SK-N-SH (cell line): ENCODE results near the gene SMYD3. TPM values are rescaled to one million over a fixed set of nuclear protein-coding genes. Genes with fewer than 3 reads are reported as not detected.
A peak's percentile ranks its signal among the peaks of the same experiment; 100 is the strongest.

ENCODE experiments used
- CTCF ChIA-PET: fragments of 300-600, 350-600 bp; formaldehyde crosslinking; extraction: SDS; loops from one replicate; lab custom pipeline; 2021; lab: Yijun Ruan, JAX
- POLR2A ChIA-PET: fragments of 350-600 bp; sonication (Branson Sonifier 250); formaldehyde crosslinking; extraction: SDS; loops from one replicate; lab custom pipeline; 2020; ENCODE audit warnings: antibody characterized with exemption, inconsistent platforms; lab: Yijun Ruan, JAX
- DNase-seq: peaks from one replicate; pipeline ENCODE4 v3.0.0; 2012
- H2AFZ ChIP-seq: fragments of 200-600 bp; sonication (generic); 2 replicates; pipeline ENCODE4 v1.8.1; 2016; ENCODE audit warnings: antibody characterized with exemption, mild to moderate bottlenecking, low read depth
- H3F3A ChIP-seq: fragments of 200-600 bp; sonication (generic); replicated peaks from 2 replicates; pipeline ENCODE3; 2016; ENCODE audit warnings: antibody characterized with exemption, mild to moderate bottlenecking; ENCODE audit not compliant: insufficient read depth
- H3K27ac ChIP-seq, 2 experiments: fragments of 200-500 bp in 1 of 2; fragments of 200-600 bp in 1 of 2; sonication (Bioruptor generic) in 1 of 2; sonication (generic), shearing (Covaris generic) in 1 of 2; 2 replicates each; pipeline versions ENCODE4 v1.5.1 to v1.6.1; 2014 to 2016; ENCODE audit warnings: low read depth in 2 of 2, inconsistent platforms in 1 of 2, low read length in 1 of 2, mild to moderate bottlenecking in 1 of 2, mixed read lengths in 1 of 2
- H3K27me3 ChIP-seq: fragments of 200-600 bp; sonication (generic), shearing (Covaris generic); 2 replicates; pipeline ENCODE4 v1.6.1; 2016; ENCODE audit warnings: mixed run types; ENCODE audit not compliant: insufficient read depth
- H3K36me3 ChIP-seq, 2 experiments: fragments of 200-500 bp in 1 of 2; fragments of 200-600 bp in 1 of 2; sonication (Bioruptor generic) in 1 of 2; sonication (generic) in 1 of 2; replicated peaks in 1 of 2; 2 replicates each; pipeline versions ENCODE3 to v1.5.1; 2014 to 2016; ENCODE audit warnings: low read length in 1 of 2, mild to moderate bottlenecking in 1 of 2; ENCODE audit not compliant: insufficient read depth in 2 of 2, control insufficient read depth in 1 of 2
- H3K4me1 ChIP-seq, 2 experiments: fragments of 200-500 bp in 1 of 2; fragments of 200-600 bp in 1 of 2; sonication (Bioruptor generic) in 1 of 2; sonication (generic), shearing (Covaris generic) in 1 of 2; 2 replicates each; pipeline versions ENCODE4 v1.5.1 to v1.6.1; 2014 to 2016; ENCODE audit warnings: low read depth in 1 of 2, low read length in 1 of 2, mixed run types in 1 of 2; ENCODE audit not compliant: insufficient read depth in 2 of 2, control insufficient read depth in 1 of 2
- H3K4me2 ChIP-seq: fragments of 200-600 bp; sonication (generic), shearing (Covaris generic); 2 replicates; pipeline ENCODE4 v1.6.1; 2017; ENCODE audit warnings: mixed run types
- H3K4me3 ChIP-seq, 2 experiments: fragments of 200-500 bp in 1 of 2; fragments of 200-600 bp in 1 of 2; sonication (Bioruptor generic) in 1 of 2; sonication (generic), shearing (Covaris generic) in 1 of 2; 2 replicates each; pipeline versions ENCODE4 v1.5.1 to v1.8.1; 2014 to 2016; ENCODE audit warnings: low read depth in 2 of 2, inconsistent platforms in 1 of 2, low read length in 1 of 2, mild to moderate bottlenecking in 1 of 2, mixed read lengths in 1 of 2, moderate library complexity in 1 of 2
- H3K79me2 ChIP-seq: fragments of 200-600 bp; sonication (generic); 2 replicates; pipeline ENCODE4 v1.8.1; 2017; ENCODE audit warnings: mild to moderate bottlenecking; ENCODE audit not compliant: insufficient read depth
- H3K9ac ChIP-seq: fragments of 200-600 bp; sonication (generic); 2 replicates; pipeline ENCODE4 v1.6.1; 2017; ENCODE audit warnings: mixed run types
- H3K9me2 ChIP-seq: fragments of 200-600 bp; sonication (generic); 2 replicates; pipeline ENCODE4 v1.6.1; 2017; ENCODE audit warnings: mixed run types
- H3K9me3 ChIP-seq: fragments of 200-600 bp; sonication (generic); 2 replicates; pipeline ENCODE4 v1.6.1; 2017; ENCODE audit warnings: mixed run types, mild to moderate bottlenecking, moderate library complexity
- H4K20me1 ChIP-seq: fragments of 200-600 bp; sonication (generic); 2 replicates; pipeline ENCODE4 v1.6.1; 2017; ENCODE audit warnings: mild to moderate bottlenecking, mixed run types; ENCODE audit not compliant: insufficient read depth
- CHD2 ChIP-seq: fragments of 150-350 bp; IDR thresholded peaks from 2 replicates; pipeline ENCODE4 v1.6.1; 2018; ENCODE audit warnings: low read length; ENCODE audit not compliant: partially characterized antibody
- ELF1 ChIP-seq: IDR thresholded peaks from 2 replicates; pipeline ENCODE4 v1.4.0; 2012
- EP300 ChIP-seq, 2 experiments: IDR thresholded peaks; 2 replicates each; pipeline versions ENCODE4 v1.4.0 to v1.6.1; 2012; ENCODE audit warnings: borderline replicate concordance in 1 of 2, low read depth in 1 of 2, low read length in 1 of 2
- FOSL2 ChIP-seq: IDR thresholded peaks from 2 replicates; pipeline ENCODE4 v1.4.0; 2012; ENCODE audit warnings: low read depth, mild to moderate bottlenecking, moderate library complexity, borderline replicate concordance
- FOXJ3 ChIP-seq: sonication (generic); formaldehyde crosslinking; IDR thresholded peaks from 2 replicates; pipeline ENCODE4 v1.5.1; 2020; ENCODE audit warnings: mild to moderate bottlenecking, missing genetic modification reagents
- GABPA ChIP-seq: IDR thresholded peaks from 2 replicates; pipeline ENCODE4 v1.4.0; 2012; ENCODE audit warnings: low read depth, mild to moderate bottlenecking
- GATA2 ChIP-seq: sonication (generic); formaldehyde crosslinking; IDR thresholded peaks from 2 replicates; pipeline ENCODE4 v1.5.0; 2020; ENCODE audit warnings: mild to moderate bottlenecking, missing genetic modification reagents
- MEF2A ChIP-seq: IDR thresholded peaks from 2 replicates; pipeline ENCODE4 v1.4.0; 2012; ENCODE audit warnings: low read depth, borderline replicate concordance
- POLR2AphosphoS5 ChIP-seq: IDR thresholded peaks from 2 replicates; pipeline ENCODE4 v1.6.1; 2012; ENCODE audit warnings: low read depth, low read length
- RAD21 ChIP-seq: IDR thresholded peaks from 2 replicates; pipeline ENCODE4 v1.6.1; 2012; ENCODE audit warnings: mild to moderate bottlenecking, low read length
- RXRA ChIP-seq: IDR thresholded peaks from 2 replicates; pipeline ENCODE4 v1.4.0; 2012; ENCODE audit warnings: low read depth, mild to moderate bottlenecking, borderline replicate concordance
- TCF12 ChIP-seq: IDR thresholded peaks from 2 replicates; pipeline ENCODE4 v1.4.0; 2012
- WGBS: methylation state at CpG from one replicate; pipeline ENCODE4 v1.1.6; 2017; ENCODE audit warnings: low lambda C conversion rate; 5-methylcytosine and 5-hydroxymethylcytosine counted together
- polyA plus RNA-seq, 3 experiments: library from polyadenylated mRNA; depleted of rRNA; stranded (reverse); fragments of >200 nt; gene quantifications; 2 replicates each; pipeline ENCODE4 v1.2.3, GENCODE V29; 2012
- TF ChIP-seq, protein P1 (sequence below): IDR thresholded peaks from 2 replicates; pipeline ENCODE4 v1.6.1; 2012; ENCODE audit warnings: mild to moderate bottlenecking, low read depth, low read length, moderate library complexity
- TF ChIP-seq, protein P2 (sequence below): IDR thresholded peaks from 2 replicates; pipeline ENCODE4 v1.4.0; 2012; ENCODE audit warnings: low read depth
- TF ChIP-seq, protein P3 (sequence below): fragments of 200-600 bp; sonication (generic); IDR thresholded peaks from 2 replicates; pipeline ENCODE4 v1.6.1; 2017; ENCODE audit warnings: antibody characterized with exemption, mild to moderate bottlenecking, moderate library complexity
- TF ChIP-seq, protein P4 (sequence below): fragments of 150-350 bp; IDR thresholded peaks from 2 replicates; pipeline ENCODE4 v1.6.1; 2017; ENCODE audit warnings: antibody characterized with exemption, low read length, low read depth, borderline replicate concordance
- TF ChIP-seq, protein P5 (sequence below): IDR thresholded peaks from 2 replicates; pipeline ENCODE4 v1.4.0; 2012; ENCODE audit warnings: low read depth, borderline replicate concordance
- TF ChIP-seq, protein P6 (sequence below): IDR thresholded peaks from 2 replicates; pipeline ENCODE4 v1.4.0; 2012; ENCODE audit warnings: low read depth, borderline replicate concordance

The SMYD3 gene
- polyA plus RNA-seq, 1 of the 3 experiments (the other 2 are of a cell fraction): 31.4 TPM

DNA sequence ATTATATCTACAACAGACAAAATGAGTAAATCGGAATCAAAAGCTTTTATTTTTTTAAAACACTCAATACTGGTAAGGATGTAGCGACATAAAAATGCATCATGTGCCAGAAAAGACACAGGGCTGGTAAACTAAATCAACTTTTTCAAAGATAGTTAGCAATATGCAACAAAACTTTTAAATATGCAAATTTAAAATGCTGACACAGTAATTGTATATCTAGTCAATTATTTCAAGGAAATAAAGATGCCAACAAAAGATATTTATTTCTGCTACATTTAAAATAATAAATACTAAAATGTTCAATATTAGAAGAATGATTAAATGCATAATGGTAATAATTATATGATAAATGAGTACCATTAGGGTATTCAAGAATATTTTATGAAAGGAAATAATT is 295.1 kb downstream of the SMYD3 start (continued):
- no peak for TF ChIP-seq FOXJ3 (CRISPR knock-in tag)

DNA sequence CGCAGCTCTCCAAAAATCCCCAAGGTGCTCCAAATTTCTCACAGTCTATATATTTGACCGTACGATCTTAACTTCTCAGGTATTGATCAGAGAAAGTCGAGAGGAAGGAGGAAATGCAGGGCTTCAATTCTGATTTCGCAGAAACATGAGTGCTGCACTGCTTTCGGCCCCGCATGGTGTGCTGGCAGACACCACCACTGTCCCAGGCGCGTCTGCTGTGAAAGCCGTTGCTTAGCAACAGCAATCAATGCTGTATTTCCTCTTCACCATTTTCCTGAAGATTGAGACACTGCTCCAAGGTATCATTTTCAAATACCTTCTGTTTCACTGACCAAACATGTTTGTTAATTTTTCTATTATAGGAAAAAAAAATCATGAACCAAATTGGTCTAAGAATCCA is 296.3 kb downstream of the SMYD3 start:
- Histone ChIP-seq H3K4me1 (peaks cover 4 to 5% of the 10 kb centered on the region in 2 experiments; a peak in 3 of 4 replicates), H4K20me1 (no peaks in the 10 kb centered on the region), H3K36me3 (no peaks in the 10 kb centered on the region), H3F3A (peaks cover 9% of the 10 kb centered on the region), H3K79me2 (no peaks in the 10 kb centered on the region), H3K9ac (no peak overlapping the region), H3K9me2 (no peaks in the 10 kb centered on the region), H3K4me3 (no peak overlapping the region), H3K27ac (no peak overlapping the region), H3K27me3 (no peaks in the 10 kb centered on the region), H3K4me2 (no peak overlapping the region), H2AFZ (no peak overlapping the region), H3K9me3 (no peaks in the 10 kb centered on the region)
- peak; percentile 39 for DNase-seq
- POLR2A ChIA-PET: no interaction called here
- TF ChIP-seq CHD2 (no peak), EP300 (IDR thresholded peaks at IDR 0.05; ENCODE audit: borderline replicate concordance in 1 of 2, low read depth in 1 of 2, low read length in 1 of 2) (no peak), FOSL2 (no peak), RXRA (no peak), GABPA (no peak), TCF12 (no peak), RAD21 (no peak), ELF1 (no peak), POLR2AphosphoS5 (no peak), MEF2A (no peak), GATA2 (CRISPR knock-in tag) (no peak)
- TF ChIP-seq, protein P1, sequence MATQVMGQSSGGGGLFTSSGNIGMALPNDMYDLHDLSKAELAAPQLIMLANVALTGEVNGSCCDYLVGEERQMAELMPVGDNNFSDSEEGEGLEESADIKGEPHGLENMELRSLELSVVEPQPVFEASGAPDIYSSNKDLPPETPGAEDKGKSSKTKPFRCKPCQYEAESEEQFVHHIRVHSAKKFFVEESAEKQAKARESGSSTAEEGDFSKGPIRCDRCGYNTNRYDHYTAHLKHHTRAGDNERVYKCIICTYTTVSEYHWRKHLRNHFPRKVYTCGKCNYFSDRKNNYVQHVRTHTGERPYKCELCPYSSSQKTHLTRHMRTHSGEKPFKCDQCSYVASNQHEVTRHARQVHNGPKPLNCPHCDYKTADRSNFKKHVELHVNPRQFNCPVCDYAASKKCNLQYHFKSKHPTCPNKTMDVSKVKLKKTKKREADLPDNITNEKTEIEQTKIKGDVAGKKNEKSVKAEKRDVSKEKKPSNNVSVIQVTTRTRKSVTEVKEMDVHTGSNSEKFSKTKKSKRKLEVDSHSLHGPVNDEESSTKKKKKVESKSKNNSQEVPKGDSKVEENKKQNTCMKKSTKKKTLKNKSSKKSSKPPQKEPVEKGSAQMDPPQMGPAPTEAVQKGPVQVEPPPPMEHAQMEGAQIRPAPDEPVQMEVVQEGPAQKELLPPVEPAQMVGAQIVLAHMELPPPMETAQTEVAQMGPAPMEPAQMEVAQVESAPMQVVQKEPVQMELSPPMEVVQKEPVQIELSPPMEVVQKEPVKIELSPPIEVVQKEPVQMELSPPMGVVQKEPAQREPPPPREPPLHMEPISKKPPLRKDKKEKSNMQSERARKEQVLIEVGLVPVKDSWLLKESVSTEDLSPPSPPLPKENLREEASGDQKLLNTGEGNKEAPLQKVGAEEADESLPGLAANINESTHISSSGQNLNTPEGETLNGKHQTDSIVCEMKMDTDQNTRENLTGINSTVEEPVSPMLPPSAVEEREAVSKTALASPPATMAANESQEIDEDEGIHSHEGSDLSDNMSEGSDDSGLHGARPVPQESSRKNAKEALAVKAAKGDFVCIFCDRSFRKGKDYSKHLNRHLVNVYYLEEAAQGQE: no peak
- TF ChIP-seq, protein P2, sequence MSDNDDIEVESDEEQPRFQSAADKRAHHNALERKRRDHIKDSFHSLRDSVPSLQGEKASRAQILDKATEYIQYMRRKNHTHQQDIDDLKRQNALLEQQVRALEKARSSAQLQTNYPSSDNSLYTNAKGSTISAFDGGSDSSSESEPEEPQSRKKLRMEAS: no peak
- TF ChIP-seq, protein P3, sequence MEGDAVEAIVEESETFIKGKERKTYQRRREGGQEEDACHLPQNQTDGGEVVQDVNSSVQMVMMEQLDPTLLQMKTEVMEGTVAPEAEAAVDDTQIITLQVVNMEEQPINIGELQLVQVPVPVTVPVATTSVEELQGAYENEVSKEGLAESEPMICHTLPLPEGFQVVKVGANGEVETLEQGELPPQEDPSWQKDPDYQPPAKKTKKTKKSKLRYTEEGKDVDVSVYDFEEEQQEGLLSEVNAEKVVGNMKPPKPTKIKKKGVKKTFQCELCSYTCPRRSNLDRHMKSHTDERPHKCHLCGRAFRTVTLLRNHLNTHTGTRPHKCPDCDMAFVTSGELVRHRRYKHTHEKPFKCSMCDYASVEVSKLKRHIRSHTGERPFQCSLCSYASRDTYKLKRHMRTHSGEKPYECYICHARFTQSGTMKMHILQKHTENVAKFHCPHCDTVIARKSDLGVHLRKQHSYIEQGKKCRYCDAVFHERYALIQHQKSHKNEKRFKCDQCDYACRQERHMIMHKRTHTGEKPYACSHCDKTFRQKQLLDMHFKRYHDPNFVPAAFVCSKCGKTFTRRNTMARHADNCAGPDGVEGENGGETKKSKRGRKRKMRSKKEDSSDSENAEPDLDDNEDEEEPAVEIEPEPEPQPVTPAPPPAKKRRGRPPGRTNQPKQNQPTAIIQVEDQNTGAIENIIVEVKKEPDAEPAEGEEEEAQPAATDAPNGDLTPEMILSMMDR: no peak
- TF ChIP-seq, protein P4, sequence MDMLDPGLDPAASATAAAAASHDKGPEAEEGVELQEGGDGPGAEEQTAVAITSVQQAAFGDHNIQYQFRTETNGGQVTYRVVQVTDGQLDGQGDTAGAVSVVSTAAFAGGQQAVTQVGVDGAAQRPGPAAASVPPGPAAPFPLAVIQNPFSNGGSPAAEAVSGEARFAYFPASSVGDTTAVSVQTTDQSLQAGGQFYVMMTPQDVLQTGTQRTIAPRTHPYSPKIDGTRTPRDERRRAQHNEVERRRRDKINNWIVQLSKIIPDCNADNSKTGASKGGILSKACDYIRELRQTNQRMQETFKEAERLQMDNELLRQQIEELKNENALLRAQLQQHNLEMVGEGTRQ: no peak
- TF ChIP-seq, protein P5, sequence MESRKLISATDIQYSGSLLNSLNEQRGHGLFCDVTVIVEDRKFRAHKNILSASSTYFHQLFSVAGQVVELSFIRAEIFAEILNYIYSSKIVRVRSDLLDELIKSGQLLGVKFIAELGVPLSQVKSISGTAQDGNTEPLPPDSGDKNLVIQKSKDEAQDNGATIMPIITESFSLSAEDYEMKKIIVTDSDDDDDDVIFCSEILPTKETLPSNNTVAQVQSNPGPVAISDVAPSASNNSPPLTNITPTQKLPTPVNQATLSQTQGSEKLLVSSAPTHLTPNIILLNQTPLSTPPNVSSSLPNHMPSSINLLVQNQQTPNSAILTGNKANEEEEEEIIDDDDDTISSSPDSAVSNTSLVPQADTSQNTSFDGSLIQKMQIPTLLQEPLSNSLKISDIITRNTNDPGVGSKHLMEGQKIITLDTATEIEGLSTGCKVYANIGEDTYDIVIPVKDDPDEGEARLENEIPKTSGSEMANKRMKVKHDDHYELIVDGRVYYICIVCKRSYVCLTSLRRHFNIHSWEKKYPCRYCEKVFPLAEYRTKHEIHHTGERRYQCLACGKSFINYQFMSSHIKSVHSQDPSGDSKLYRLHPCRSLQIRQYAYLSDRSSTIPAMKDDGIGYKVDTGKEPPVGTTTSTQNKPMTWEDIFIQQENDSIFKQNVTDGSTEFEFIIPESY: no peak
- TF ChIP-seq, protein P6, sequence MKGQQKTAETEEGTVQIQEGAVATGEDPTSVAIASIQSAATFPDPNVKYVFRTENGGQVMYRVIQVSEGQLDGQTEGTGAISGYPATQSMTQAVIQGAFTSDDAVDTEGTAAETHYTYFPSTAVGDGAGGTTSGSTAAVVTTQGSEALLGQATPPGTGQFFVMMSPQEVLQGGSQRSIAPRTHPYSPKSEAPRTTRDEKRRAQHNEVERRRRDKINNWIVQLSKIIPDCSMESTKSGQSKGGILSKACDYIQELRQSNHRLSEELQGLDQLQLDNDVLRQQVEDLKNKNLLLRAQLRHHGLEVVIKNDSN: no peak
- CTCF ChIA-PET: no interaction called here
- 76% methylated on average over 10 of the region's 10 CpGs for WGBS
